Stomach (tissue), 9 donors: ENCODE data around the gene HAUS2. TPM values are rescaled to one million over a fixed set of nuclear protein-coding genes. Genes with fewer than 3 reads are reported as not detected.

Source experiments
- DNase-seq, 2 donors: peaks; one replicate each; pipeline versions ENCODE4 v3.0.0 to v3.0.0-alpha.2; 2013 to 2019
- H3K27ac ChIP-seq, 5 donors: fragments of 200-600 bp in 4 of 5; sonication (generic) in 4 of 5; one replicate each; pipeline ENCODE4 v1.5.1; 2013 to 2019; ENCODE audit warnings: mild to moderate bottlenecking in 1 of 5, moderate library complexity in 1 of 5
- H3K27me3 ChIP-seq, 3 donors: fragments of 200-600 bp; sonication (generic); one replicate each; pipeline ENCODE4 v1.5.1; 2017 to 2019; ENCODE audit warnings: mixed run types in 1 of 3
- H3K36me3 ChIP-seq, 4 donors: fragments of 200-600 bp; sonication (generic); 1 replicate in 3 of 4; 2 replicates in 1 of 4; pipeline ENCODE4 v1.5.1; 2016 to 2019
- H3K4me1 ChIP-seq, 4 donors: fragments of 200-600 bp; sonication (generic); one replicate each; pipeline ENCODE4 v1.5.1; 2016 to 2019
- H3K4me3 ChIP-seq, 4 donors: fragments of 200-600 bp; sonication (generic) in 3 of 4; one replicate each; pipeline ENCODE4 v1.5.1; 2016 to 2019; ENCODE audit warnings: mild to moderate bottlenecking in 1 of 4
- H3K9me3 ChIP-seq, 4 donors: fragments of 200-600 bp; sonication (generic); one replicate each; pipeline ENCODE4 v1.5.1; 2016 to 2019
- CTCF ChIP-seq, 7 experiments: fragments of 450-650 bp in 4 of 7; fragments of 200-600 bp in 3 of 7; sonication (generic) in 3 of 7; IDR thresholded peaks; one replicate each; pipeline ENCODE4 v1.5.1; 2016 to 2019; ENCODE audit warnings: antibody characterized with exemption in 7 of 7, control low read depth in 2 of 7, mild to moderate bottlenecking in 1 of 7
- EP300 ChIP-seq: sonication (generic); formaldehyde crosslinking; IDR thresholded peaks from one replicate; pipeline ENCODE4 v1.6.1; 2017; ENCODE audit warnings: antibody characterized with exemption
- POLR2A ChIP-seq, 4 donors: fragments of 450-650 bp; IDR thresholded peaks; one replicate each; pipeline ENCODE4 v1.6.1; 2016; ENCODE audit warnings: antibody characterized with exemption in 4 of 4, control low read depth in 2 of 4, mild to moderate bottlenecking in 1 of 4, moderate library complexity in 1 of 4
- POLR2AphosphoS5 ChIP-seq, 3 donors: sonication (generic); formaldehyde crosslinking; IDR thresholded peaks; one replicate each; pipeline ENCODE4 v1.6.1; 2016; ENCODE audit warnings: antibody characterized with exemption in 3 of 3
- WGBS, 5 donors: extraction: QIAGEN DNeasy Blood & Tissue Kit in 3 of 5; methylation state at CpG; one replicate each; pipeline versions ENCODE4 v1.1.5 to v1.1.7; 2013 to 2018; 5-methylcytosine and 5-hydroxymethylcytosine counted together
- intact Hi-C: fragments of 100-400 bp; cut with DNase I; formaldehyde crosslinking; loops from one replicate; pipeline ENCODE4 v1.15.1; 2023; ENCODE audit warnings: low total_unique reads
- polyA plus RNA-seq, 3 donors: library from polyadenylated mRNA; stranded (reverse); fragments of 200-250 nt; gene quantifications; one replicate each; pipeline ENCODE4 v1.2.3, GENCODE V29; 2013
- total RNA-seq, 5 donors: library from RNA; depleted of rRNA; stranded (reverse); fragments of >200 nt; gene quantifications; one replicate each; pipeline versions ENCODE4 v1.1.0 to v1.2.3, GENCODE V29; 2014 to 2016
- donor health status: healthy with polysubstance abuse.
- donor health status: Bipolar disorder and iron deficiency.
- donor health status: healthy.

HAUS2 gene
- total and polyA plus RNA-seq, 8 donors = 4.9 to 22.0 (median 10.0) TPM

DNA sequence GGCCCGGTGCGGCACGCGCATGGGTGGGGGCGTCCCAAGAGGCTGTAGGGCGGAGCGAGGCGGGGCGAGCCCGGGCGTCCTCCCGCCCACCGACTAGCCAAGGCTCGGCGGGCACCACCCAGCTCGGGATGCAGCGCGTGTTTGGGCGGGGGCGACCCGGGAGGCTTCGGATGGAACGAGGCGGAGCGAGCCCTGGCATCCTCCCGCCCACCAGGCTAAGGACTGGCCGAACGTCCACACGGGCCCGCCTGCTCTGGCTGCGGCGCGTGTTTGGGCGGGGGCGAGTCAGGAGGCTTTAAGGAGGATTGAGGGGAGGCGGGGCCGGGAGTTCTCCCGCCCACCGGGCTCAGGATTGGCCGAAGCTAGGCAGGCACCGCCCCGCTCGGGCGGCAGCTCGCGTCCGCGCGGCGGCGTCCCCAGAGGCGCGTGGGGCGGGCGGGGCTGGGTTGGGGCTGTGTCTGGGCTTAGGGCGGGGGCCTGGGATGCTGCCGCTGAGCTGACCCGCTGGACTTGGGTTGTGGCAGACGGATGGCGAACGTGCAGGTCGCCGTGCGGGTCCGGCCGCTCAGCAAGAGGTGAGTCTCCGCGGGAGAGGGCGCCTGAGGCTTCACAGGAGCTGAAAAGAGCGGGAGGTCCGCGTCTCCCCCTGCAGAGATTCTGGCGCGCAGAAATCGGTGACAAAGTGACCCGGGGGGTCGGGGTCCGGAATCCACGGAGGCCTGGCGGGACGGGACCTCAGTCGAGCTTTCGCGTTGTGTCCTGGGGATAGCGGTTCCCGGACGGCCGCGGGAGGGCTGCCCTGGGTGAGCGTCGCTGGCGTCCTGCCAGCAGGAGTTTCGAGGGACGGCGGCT, 26.8 kb downstream of the HAUS2 start, which contains the start of gene STARD9:
Gene STARD9 (plus strand): TSS at position 419 of the 852 bp plus-strand sequence. CDS start 110 bp downstream, at position 529.
- WGBS, 5 donors = 0 to 1% (median 0%) methylated on average over 51 to 95 of the region's 95 CpGs
- TF ChIP-seq POLR2AphosphoS5 (IDR thresholded peaks at IDR 0.05) = peak in 2 of 3 donors; percentile 37 to 92
- TF ChIP-seq CTCF (IDR thresholded peaks at IDR 0.05) = no peak
- H3K9me3 ChIP-seq = no peaks in the 10 kb centered on the region
- peaks cover 0 to 25% (median 0%) of the 10 kb centered on the region in 3 donors for H3K27me3 ChIP-seq
- intact Hi-C loops = no loop called here
- H3K4me3 ChIP-seq = peak within 1 kb of the TSS; percentile 68 to 85 (median 77)
- H3K36me3 ChIP-seq = no peaks in the 10 kb centered on the region
- peaks cover 6 to 51% (median 28%) of the 10 kb centered on the region in 4 donors for H3K4me1 ChIP-seq
- peak within 1 kb of the TSS; percentile 49 to 94 (median 84) for H3K27ac ChIP-seq
- peak; percentile 97 to 99 for DNase-seq

DNA sequence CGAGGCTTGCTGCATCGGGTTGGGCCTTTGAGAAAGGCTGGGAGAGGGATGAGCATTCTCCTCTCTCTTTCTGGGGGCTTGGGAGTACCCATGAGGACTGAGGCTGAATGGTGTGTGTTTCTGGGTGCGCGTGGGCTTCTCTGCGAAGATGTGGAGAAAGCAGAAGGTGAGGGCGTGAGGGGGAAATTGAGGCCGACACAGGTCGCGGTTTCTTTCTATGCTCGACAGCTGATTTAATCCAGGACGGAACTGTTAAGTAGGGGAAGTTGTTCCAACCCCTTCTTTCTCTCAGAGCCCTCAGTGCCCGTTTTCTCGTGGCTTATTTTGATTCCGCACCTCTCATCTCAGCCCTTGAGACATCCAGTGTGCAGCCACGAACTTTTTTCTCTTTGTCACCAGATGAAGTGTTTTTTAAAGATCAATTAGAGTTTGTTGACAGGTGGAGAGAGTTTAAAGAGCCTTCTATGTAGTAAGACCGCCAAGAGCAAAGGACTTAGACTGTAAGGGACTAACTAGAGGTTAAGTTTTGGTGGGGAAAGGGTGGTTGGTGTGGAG, 27.5 kb downstream of the HAUS2 start:
- intact Hi-C loops = no loop called here
- H3K27ac ChIP-seq = peak overlapping the region; percentile 49 to 94 (median 84)
- no peak for TF ChIP-seq POLR2A (IDR thresholded peaks at IDR 0.05)
- TF ChIP-seq POLR2AphosphoS5 (IDR thresholded peaks at IDR 0.05) = no peak
- no peak for TF ChIP-seq CTCF (IDR thresholded peaks at IDR 0.05)
- TF ChIP-seq EP300 = no peak

DNA sequence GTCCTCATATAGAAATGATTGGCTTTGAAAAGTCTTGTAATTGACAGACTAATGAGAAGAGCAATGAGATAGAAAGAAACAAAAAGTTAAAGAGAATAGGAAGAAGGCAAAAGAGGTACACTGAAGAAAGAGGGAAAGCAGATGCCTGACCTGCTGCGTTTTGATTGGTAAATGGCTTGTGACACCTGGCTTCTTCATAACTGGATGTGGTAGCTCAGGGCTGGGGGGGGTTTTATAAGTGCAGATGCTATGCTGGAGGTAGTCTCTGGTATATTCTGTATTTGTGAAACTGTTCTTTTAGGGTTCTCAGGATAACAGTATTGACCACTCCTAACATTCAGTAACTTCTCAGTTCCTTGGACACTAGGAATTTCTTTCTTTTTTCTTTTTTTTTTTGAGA, 28.1 kb downstream of the HAUS2 start:
- intact Hi-C loops = no loop called here
- peaks cover 0 to 25% (median 0%) of the 10 kb centered on the region in 3 donors for H3K27me3 ChIP-seq
- TF ChIP-seq POLR2A (IDR thresholded peaks at IDR 0.05) (no peak), EP300 (no peak), POLR2AphosphoS5 (IDR thresholded peaks at IDR 0.05) (no peak), CTCF (IDR thresholded peaks at IDR 0.05) (no peak)
- H3K27ac ChIP-seq = peak overlapping the region in 2 of 5 donors; percentile 52 to 94
- peak overlapping the region in 3 of 4 donors; percentile 68 to 85 (median 78) for H3K4me3 ChIP-seq
- H3K36me3 ChIP-seq = no peaks in the 10 kb centered on the region
- WGBS, 5 donors = 67 to 96% (median 73%) methylated on average over 1 of the region's 1 CpG
- no peak for DNase-seq
- H3K9me3 ChIP-seq = no peaks in the 10 kb centered on the region
- H3K4me1 ChIP-seq = peaks cover 9 to 63% (median 36%) of the 10 kb centered on the region in 4 donors

More for the DNA sequence above, 27.5 kb downstream of the HAUS2 start:
- no peaks in the 10 kb centered on the region for H3K36me3 ChIP-seq
- H3K9me3 ChIP-seq = no peaks in the 10 kb centered on the region
- H3K27me3 ChIP-seq = peaks cover 0 to 25% (median 0%) of the 10 kb centered on the region in 3 donors
- peaks cover 6 to 56% (median 32%) of the 10 kb centered on the region in 4 donors for H3K4me1 ChIP-seq
- WGBS, 5 donors = 13 to 20% (median 15%) methylated on average over 16 of the region's 16 CpGs
- H3K4me3 ChIP-seq = peak overlapping the region; percentile 68 to 85 (median 77)
- DNase-seq = no peak

GRCh38 chr15:42577514-42578031, 28.9 kb downstream of the HAUS2 start:
- Histone ChIP-seq H3K27me3 (peaks cover 0 to 25% (median 0%) of the 10 kb centered on the region in 3 donors), H3K4me3 (peak overlapping the region in 3 of 4 donors; percentile 5 to 78 (median 8)), H3K36me3 (no peaks in the 10 kb centered on the region), H3K27ac (peak overlapping the region in 3 of 5 donors; percentile 25 to 63 (median 52)), H3K4me1 (peaks cover 11 to 71% (median 42%) of the 10 kb centered on the region in 4 donors), H3K9me3 (no peaks in the 10 kb centered on the region)
- peak in 1 of 2 donors; percentile 31 for DNase-seq
- intact Hi-C loops = no loop called here
- 8 to 50% (median 38%) methylated on average over 1 of the region's 1 CpG for WGBS, 5 donors
- TF ChIP-seq CTCF (IDR thresholded peaks at IDR 0.05) (no peak), POLR2A (IDR thresholded peaks at IDR 0.05) (no peak), POLR2AphosphoS5 (IDR thresholded peaks at IDR 0.05) (no peak), EP300 (no peak)
